ENCODE data around the gene RHBDF1. TPM values are rescaled to one million over a fixed set of nuclear protein-coding genes. Genes with fewer than 3 reads are reported as not detected.

The RHBDF1 gene
- total RNA-seq, 1 experiment from 2014 or later: 26.3 TPM

GRCh38 chr16:88613-89012, 16.2 kb upstream of the RHBDF1 start:
- H3K36me3 Mint-ChIP-seq (ENCODE audit: insufficient read depth, unreplicated experiment): peaks cover 51% of the 10 kb centered on the region
- intact Hi-C loops (cut with micrococcal nuclease): no loop called here

GRCh38 chr16:86483-86952, 14.1 kb upstream of the RHBDF1 start:
- Mint-ChIP-seq H3K4me1 (ENCODE audit: insufficient read depth, unreplicated experiment) (peaks cover 8% of the 10 kb centered on the region), H3K36me3 (ENCODE audit: insufficient read depth, unreplicated experiment) (peaks cover 40% of the 10 kb centered on the region), H3K27me3 (ENCODE audit: insufficient read depth, unreplicated experiment) (no peaks in the 10 kb centered on the region), H3K9me3 (ENCODE audit: unreplicated experiment) (no peaks in the 10 kb centered on the region), H3K27ac (ENCODE audit: low read depth, unreplicated experiment) (no peak overlapping the region), H3K4me3 (ENCODE audit: unreplicated experiment) (no peak overlapping the region)
- CTCF ChIA-PET: interaction anchor here (1.2 to 1.7 kb wide), 3 partner anchors 10 to 276 kb away, joined by 3 to 9 read pairs (median 4); no protein-coding TSS in a partner anchor
- no TSS peak for BruUV-seq (replicated peaks)
- TF ChIP-seq CTCF (IDR thresholded peaks at IDR 0.05; ENCODE audit: unreplicated experiment): no peak
- intact Hi-C loops (cut with micrococcal nuclease): no loop called here
- no peak for DNase-seq (ENCODE audit: unreplicated experiment)
- POLR2A ChIA-PET: interaction anchor here (1.3 kb wide), 1 partner anchor 10 kb away, joined by 4 read pairs; no protein-coding TSS in a partner anchor

More at GRCh38 chr16:88613-89012, 16.2 kb upstream of the RHBDF1 start:
- no peak for TF ChIP-seq CTCF (IDR thresholded peaks at IDR 0.05; ENCODE audit: unreplicated experiment)
- ChIA-PET CTCF (no interaction called here), POLR2A (no interaction called here)
- H3K27me3 Mint-ChIP-seq (ENCODE audit: insufficient read depth, unreplicated experiment): no peaks in the 10 kb centered on the region
- no TSS peak for BruUV-seq (replicated peaks)
- no peak overlapping the region for H3K27ac Mint-ChIP-seq (ENCODE audit: low read depth, unreplicated experiment)
- H3K9me3 Mint-ChIP-seq (ENCODE audit: unreplicated experiment): no peaks in the 10 kb centered on the region
- no peak overlapping the region for H3K4me3 Mint-ChIP-seq (ENCODE audit: unreplicated experiment)
- no peak for DNase-seq (ENCODE audit: unreplicated experiment)
- H3K4me1 Mint-ChIP-seq (ENCODE audit: insufficient read depth, unreplicated experiment): peaks cover 8% of the 10 kb centered on the region

DNA sequence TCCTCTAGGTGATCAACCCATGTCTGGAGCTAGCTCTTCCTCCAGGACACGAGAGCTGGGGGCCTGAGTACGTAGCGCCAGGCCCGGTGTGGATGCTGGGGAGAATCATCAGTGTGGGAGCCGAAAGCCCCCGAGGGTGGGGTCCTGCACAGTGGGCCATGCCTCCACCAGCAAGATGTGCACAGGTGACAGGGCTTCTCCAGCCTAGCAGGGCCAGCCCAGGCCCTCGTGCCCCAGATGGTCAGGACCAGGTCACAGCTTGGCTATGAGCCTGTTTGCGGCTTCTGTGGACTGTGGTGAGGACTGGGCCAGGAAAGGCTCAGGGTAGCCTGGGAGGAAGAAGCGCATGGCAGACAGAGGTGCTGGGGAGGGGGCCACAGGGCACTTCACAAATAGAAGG, 13.4 kb upstream of the RHBDF1 start:
- Mint-ChIP-seq H3K27me3 (ENCODE audit: insufficient read depth, unreplicated experiment) (no peaks in the 10 kb centered on the region), H3K36me3 (ENCODE audit: insufficient read depth, unreplicated experiment) (peaks cover 41% of the 10 kb centered on the region), H3K9me3 (ENCODE audit: unreplicated experiment) (no peaks in the 10 kb centered on the region), H3K4me3 (ENCODE audit: unreplicated experiment) (no peak overlapping the region), H3K4me1 (ENCODE audit: insufficient read depth, unreplicated experiment) (peaks cover 8% of the 10 kb centered on the region), H3K27ac (ENCODE audit: low read depth, unreplicated experiment) (peak overlapping the region; percentile 51)
- no peak for DNase-seq (ENCODE audit: unreplicated experiment)
- ChIA-PET POLR2A (interaction anchor here (1.3 to 1.8 kb wide), 2 partner anchors 8 to 11 kb away, joined by 4 to 8 read pairs; no protein-coding TSS in a partner anchor), CTCF (interaction anchor here (0.9 to 1.7 kb wide), 5 partner anchors 10 to 276 kb away, joined by 3 to 8 read pairs (median 4); no protein-coding TSS in a partner anchor)
- no peak for TF ChIP-seq CTCF (IDR thresholded peaks at IDR 0.05; ENCODE audit: unreplicated experiment)
- intact Hi-C loops (cut with micrococcal nuclease): no loop called here
- BruUV-seq (replicated peaks): TSS peak; percentile 67

GRCh38 chr16:85407-85782, 13.0 kb upstream of the RHBDF1 start:
- intact Hi-C loops (cut with micrococcal nuclease): no loop called here
- no peak overlapping the region for H3K4me3 Mint-ChIP-seq (ENCODE audit: unreplicated experiment)
- no peaks in the 10 kb centered on the region for H3K27me3 Mint-ChIP-seq (ENCODE audit: insufficient read depth, unreplicated experiment)
- DNase-seq (ENCODE audit: unreplicated experiment): no peak
- BruUV-seq (replicated peaks): no TSS peak
- POLR2A ChIA-PET: interaction anchor here (1.3 to 1.8 kb wide), 2 partner anchors 9 to 12 kb away, joined by 4 to 8 read pairs; no protein-coding TSS in a partner anchor
- H3K9me3 Mint-ChIP-seq (ENCODE audit: unreplicated experiment): no peaks in the 10 kb centered on the region
- no peak for TF ChIP-seq CTCF (IDR thresholded peaks at IDR 0.05; ENCODE audit: unreplicated experiment)
- CTCF ChIA-PET: interaction anchor here (0.9 to 1.7 kb wide), 5 partner anchors 10 to 277 kb away, joined by 3 to 8 read pairs (median 4); no protein-coding TSS in a partner anchor
- H3K4me1 Mint-ChIP-seq (ENCODE audit: insufficient read depth, unreplicated experiment): peaks cover 8% of the 10 kb centered on the region
- H3K36me3 Mint-ChIP-seq (ENCODE audit: insufficient read depth, unreplicated experiment): peaks cover 46% of the 10 kb centered on the region
- H3K27ac Mint-ChIP-seq (ENCODE audit: low read depth, unreplicated experiment): peak overlapping the region; percentile 73
